GM10266 (cell line): Measurements from ENCODE around the gene TIMMDC1.

Experiments
- DNase-seq: peaks from one replicate; pipeline ENCODE4 v3.0.0; 2012; ENCODE audit errors: extremely low spot score
- CTCF ChIP-seq: IDR thresholded peaks from 2 replicates; pipeline ENCODE4 v1.5.1; 2012; ENCODE audit warnings: mild to moderate bottlenecking, low read depth; ENCODE audit not compliant: control insufficient read depth, insufficient read depth; ENCODE audit errors: missing control alignments

The TIMMDC1 gene

GRCh38 chr3:119469418-119470189 lies 28.7 kb upstream of the TIMMDC1 start:
- peak; percentile 47 for DNase-seq
- TF ChIP-seq CTCF = no peak

- no peak for TF ChIP-seq CTCF
- DNase-seq = no peak
These were observed 27.5 kb upstream of the TIMMDC1 start for GRCh38 chr3:119470866-119471265.

- TF ChIP-seq CTCF = no peak
- DNase-seq = no peak
These were observed 17.3 kb upstream of the TIMMDC1 start for GRCh38 chr3:119481079-119481478.

- DNase-seq = no peak
- no peak for TF ChIP-seq CTCF
These were observed 15.2 kb upstream of the TIMMDC1 start for GRCh38 chr3:119483101-119483500.

GRCh38 chr3:119485563-119485962 lies 12.8 kb upstream of the TIMMDC1 start:
- DNase-seq = no peak
- no peak for TF ChIP-seq CTCF

GRCh38 chr3:119490153-119490552 lies 8.2 kb upstream of the TIMMDC1 start:
- DNase-seq = no peak
- no peak for TF ChIP-seq CTCF

GRCh38 chr3:119492128-119492527 lies 6.2 kb upstream of the TIMMDC1 start:
- DNase-seq = no peak
- TF ChIP-seq CTCF = no peak
